ENCODE data around the gene HSDL1. TPM values are rescaled to one million over a fixed set of nuclear protein-coding genes. Genes with fewer than 3 reads are reported as not detected.

HSDL1 gene
- total and polyA plus RNA-seq, 2 of the 8 experiments (the other 6 are each of a cell fraction or from before 2014, with no cell fraction given): 25.0 to 55.7 TPM

DNA sequence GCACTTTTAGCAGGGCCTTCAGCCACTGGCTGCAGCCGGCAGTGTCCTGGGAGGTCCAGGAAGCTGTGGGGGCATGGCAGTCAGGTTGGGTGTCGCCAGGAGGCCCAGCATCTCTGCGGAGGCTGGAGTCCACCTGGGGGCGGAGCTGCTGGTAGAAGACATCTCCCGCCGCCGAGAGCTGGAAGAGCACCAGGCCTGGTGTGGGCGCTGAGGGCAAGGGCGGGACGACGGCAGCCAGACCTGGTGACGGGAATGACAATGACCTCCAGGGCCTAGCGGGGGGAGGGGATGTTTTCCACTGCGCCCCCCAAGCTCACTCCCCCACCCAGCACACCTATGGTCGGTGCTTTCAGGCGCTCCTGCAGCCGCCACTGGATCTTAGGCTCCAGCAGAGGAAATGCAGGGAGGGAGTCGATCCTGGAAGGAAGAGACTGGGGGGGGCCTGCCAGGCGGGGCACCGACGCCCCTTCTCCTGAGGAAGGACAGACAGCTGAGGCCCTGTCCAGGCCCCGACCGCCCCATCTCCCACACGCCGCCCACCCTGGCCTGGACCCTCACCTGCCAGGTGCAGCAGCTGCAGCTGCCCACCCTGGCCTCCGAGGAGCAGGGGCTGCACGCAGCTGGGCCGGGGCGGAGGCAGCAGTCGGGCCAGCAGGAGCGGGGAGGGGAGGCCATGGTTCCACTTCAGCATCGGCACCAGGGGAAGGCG, 34.8 kb upstream of the HSDL1 start:
- no peak overlapping the region for H2AK5ac ChIP-seq (ENCODE audit: low read depth, low read length)
- no peak overlapping the region for H3K9ac ChIP-seq (replicated peaks in 1 of 4; ENCODE audit: extremely low read depth in 1 of 4, low read depth in 3 of 4, low read length in 3 of 4)
- peaks cover 0 to 12% of the 10 kb centered on the region in 2 experiments; a peak in 1 of 4 replicates for H3K79me2 ChIP-seq (ENCODE audit: control insufficient read depth in 1 of 2, insufficient read depth in 2 of 2, low read length in 2 of 2)
- H3K23me2 ChIP-seq (ENCODE audit: low read depth, low read length): no peaks in the 10 kb centered on the region
- H3K36me3 ChIP-seq (ENCODE audit: control insufficient read depth in 2 of 4, insufficient read depth in 4 of 4, low read length in 3 of 4): peaks cover 6 to 48% (median 31%) of the 10 kb centered on the region in 4 experiments
- H3K18ac ChIP-seq (ENCODE audit: extremely low read depth, low read length): no peak overlapping the region
- H3K14ac ChIP-seq (ENCODE audit: insufficient read length): no peak overlapping the region
- H3K56ac ChIP-seq (replicated peaks; ENCODE audit: insufficient read length, low read depth, low read length): no peak overlapping the region
- no peak for DNase-seq (ENCODE audit: low read depth in 1 of 2, low spot score in 2 of 2)
- H4K20me1 ChIP-seq (replicated peaks in 1 of 2; ENCODE audit: control insufficient read depth in 1 of 2, insufficient read depth in 2 of 2, low read length in 2 of 2): peaks cover 8 to 14% of the 10 kb centered on the region in 2 experiments
- no peak overlapping the region for H3K27ac ChIP-seq (ENCODE audit: low read depth, low read length)
- CTCF ChIA-PET (ENCODE audit: partially characterized antibody): interaction anchor here (0.8 to 8.9 kb wide), 11 partner anchors 8 to 327 kb away, joined by 3 to 93 read pairs (median 3); partner anchors contain the start of gene TAF1C
- no peak overlapping the region for H3K4ac ChIP-seq (replicated peaks; ENCODE audit: insufficient read length, low read depth, low read length)
- H4K8ac ChIP-seq (ENCODE audit: extremely low read depth, insufficient read depth, low read length): no peak overlapping the region
- H3K27me3 ChIP-seq (replicated peaks in 1 of 4; ENCODE audit: control insufficient read depth in 3 of 4, extremely low read depth in 1 of 4, insufficient read depth in 3 of 4, low read length in 3 of 4): no peaks in the 10 kb centered on the region
- no peak overlapping the region for H2BK20ac ChIP-seq (ENCODE audit: low read length)
- WGBS, 2 experiments (ENCODE audit: extremely low coverage in 1 of 2, insufficient coverage in 1 of 2, insufficient read length in 1 of 2, insufficient replicate concordance in 2 of 2, low coverage in 1 of 2, low lambda C conversion rate in 2 of 2, missing lambda C conversion rate in 1 of 2): 86% methylated on average over 30 of the region's 33 CpGs; no CpG with 5 or more reads in 1 of the 2 experiments
- H3K4me1 ChIP-seq (replicated peaks in 1 of 4; ENCODE audit: control insufficient read depth in 3 of 4, insufficient read depth in 4 of 4, low read length in 3 of 4): no peaks in the 10 kb centered on the region
- no peak overlapping the region for H2BK12ac ChIP-seq (ENCODE audit: low read depth, low read length)
- no peak overlapping the region for H2BK15ac ChIP-seq (ENCODE audit: low read length)
- FAIRE-seq: no peak
- H2BK5ac ChIP-seq (ENCODE audit: low read depth, low read length): no peak overlapping the region
- H4K5ac ChIP-seq (ENCODE audit: insufficient read length, low read depth, low read length): no peak overlapping the region
- H3K79me1 ChIP-seq (ENCODE audit: low read depth, low read length): peaks cover 7% of the 10 kb centered on the region
- H3K9me3 ChIP-seq (ENCODE audit: insufficient read depth in 2 of 2, low read depth in 1 of 2, low read length in 1 of 2): no peaks in the 10 kb centered on the region
- no peak overlapping the region for H2BK120ac ChIP-seq (replicated peaks; ENCODE audit: low read depth, low read length)
- H3K23ac ChIP-seq (ENCODE audit: insufficient read length): no peak overlapping the region
- H3K4me2 ChIP-seq (ENCODE audit: insufficient read depth in 1 of 2, low read depth in 2 of 2, low read length in 2 of 2): no peak overlapping the region
- H3K4me3 ChIP-seq (ENCODE audit: extremely low read depth in 1 of 4, insufficient read depth in 2 of 4, low read depth in 3 of 4, low read length in 4 of 4): no peak overlapping the region
- no peak overlapping the region for H4K91ac ChIP-seq (replicated peaks; ENCODE audit: insufficient read length, low read length)
- POLR2A ChIA-PET (ENCODE audit: partially characterized antibody): interaction anchor here (5.9 kb wide), 1 partner anchor 12 kb away, joined by 35 read pairs; no protein-coding TSS in a partner anchor
- H2AFZ ChIP-seq (ENCODE audit: low read length): no peak overlapping the region
- TF ChIP-seq CTBP2 (IDR thresholded peaks at IDR 0.05; ENCODE audit: borderline replicate concordance, insufficient read depth, insufficient read length, low read length): no peak
- TF ChIP-seq, protein P1, sequence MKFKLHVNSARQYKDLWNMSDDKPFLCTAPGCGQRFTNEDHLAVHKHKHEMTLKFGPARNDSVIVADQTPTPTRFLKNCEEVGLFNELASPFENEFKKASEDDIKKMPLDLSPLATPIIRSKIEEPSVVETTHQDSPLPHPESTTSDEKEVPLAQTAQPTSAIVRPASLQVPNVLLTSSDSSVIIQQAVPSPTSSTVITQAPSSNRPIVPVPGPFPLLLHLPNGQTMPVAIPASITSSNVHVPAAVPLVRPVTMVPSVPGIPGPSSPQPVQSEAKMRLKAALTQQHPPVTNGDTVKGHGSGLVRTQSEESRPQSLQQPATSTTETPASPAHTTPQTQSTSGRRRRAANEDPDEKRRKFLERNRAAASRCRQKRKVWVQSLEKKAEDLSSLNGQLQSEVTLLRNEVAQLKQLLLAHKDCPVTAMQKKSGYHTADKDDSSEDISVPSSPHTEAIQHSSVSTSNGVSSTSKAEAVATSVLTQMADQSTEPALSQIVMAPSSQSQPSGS (IDR thresholded peaks at IDR 0.05; ENCODE audit: low read length): no peak
- TF ChIP-seq RAD21 (IDR thresholded peaks at IDR 0.05 in 1 of 2, conservative IDR thresholded peaks at IDR 0.05 in 1 of 2; ENCODE audit: low read depth in 2 of 2, low read length in 2 of 2): no peak
- no peak for TF ChIP-seq RBBP5 (IDR thresholded peaks at IDR 0.05; ENCODE audit: borderline replicate concordance, low read depth, low read length)
- TF ChIP-seq KDM1A (IDR thresholded peaks at IDR 0.05; ENCODE audit: borderline replicate concordance, low read length): no peak
- no peak for TF ChIP-seq NANOG (IDR thresholded peaks at IDR 0.05; ENCODE audit: insufficient read depth, low read depth, low read length, poor library complexity, severe bottlenecking)
- no peak for TF ChIP-seq KDM4A (IDR thresholded peaks at IDR 0.05; ENCODE audit: low read depth, low read length, severe bottlenecking)
- TF ChIP-seq TAF1 (IDR thresholded peaks at IDR 0.05; ENCODE audit: low read depth, low read length): no peak
- no peak for TF ChIP-seq TCF12 (IDR thresholded peaks at IDR 0.05; ENCODE audit: low read depth, low read length)
- TF ChIP-seq CHD2 (IDR thresholded peaks at IDR 0.05; ENCODE audit: low read length): no peak
